Raji (cell line): ENCODE data around the gene TENT4A.

Experiments
- POLR2A ChIP-seq: IDR thresholded peaks from 2 replicates; pipeline ENCODE4 v1.6.1; 2011; ENCODE audit warnings: low read depth, low read length, control low read depth; ENCODE audit not compliant: insufficient read depth

Gene TENT4A

DNA sequence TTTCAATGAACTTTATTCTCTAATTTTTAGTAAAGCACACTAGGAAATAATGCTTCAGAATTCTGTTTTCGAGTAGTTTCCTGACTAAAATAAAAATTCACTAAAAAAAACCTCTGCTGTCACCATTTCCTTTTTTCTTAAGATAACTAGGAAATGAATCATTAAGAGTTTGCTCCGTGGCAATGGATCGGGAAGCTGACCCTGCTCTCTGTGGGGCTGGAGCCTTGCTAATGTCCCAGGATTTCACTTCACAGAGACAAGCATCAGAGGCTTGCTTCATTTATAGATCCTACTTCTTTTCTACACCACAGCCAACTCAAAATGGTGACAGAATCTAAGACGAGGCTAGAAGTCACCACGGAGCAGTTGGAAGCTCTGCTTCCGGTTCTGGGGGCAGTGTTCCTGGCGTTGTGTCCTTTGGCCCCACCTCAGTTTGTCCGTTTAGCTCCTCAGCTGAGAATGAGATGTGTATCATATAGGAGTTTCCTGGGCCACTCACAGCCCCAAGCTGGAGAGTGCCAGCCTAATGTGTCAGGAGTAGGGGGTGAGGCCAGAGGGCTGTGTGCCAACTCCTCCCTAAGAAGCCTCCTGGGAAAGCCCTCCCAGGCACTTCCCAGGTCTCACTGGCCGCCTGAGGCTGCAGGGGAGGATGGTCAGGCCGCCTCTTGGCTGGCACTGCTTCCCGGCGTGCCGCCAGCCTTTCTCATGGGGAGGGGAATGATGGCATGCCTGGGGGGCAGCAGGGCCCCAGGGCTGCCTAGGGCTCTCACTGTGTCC, 19.6 kb downstream of the TENT4A start:
- no peak for TF ChIP-seq POLR2A

GRCh38 chr5:6733411-6734242, 20.4 kb downstream of the TENT4A start:
- TF ChIP-seq POLR2A, result no peak

- no peak for TF ChIP-seq POLR2A
Observed at GRCh38 chr5:6734243-6734700, 21.0 kb downstream of the TENT4A start.

- TF ChIP-seq POLR2A, result no peak
Observed at GRCh38 chr5:6734781-6735180, 21.5 kb downstream of the TENT4A start.

GRCh38 chr5:6736106-6736505, 22.9 kb downstream of the TENT4A start:
- no peak for TF ChIP-seq POLR2A

DNA sequence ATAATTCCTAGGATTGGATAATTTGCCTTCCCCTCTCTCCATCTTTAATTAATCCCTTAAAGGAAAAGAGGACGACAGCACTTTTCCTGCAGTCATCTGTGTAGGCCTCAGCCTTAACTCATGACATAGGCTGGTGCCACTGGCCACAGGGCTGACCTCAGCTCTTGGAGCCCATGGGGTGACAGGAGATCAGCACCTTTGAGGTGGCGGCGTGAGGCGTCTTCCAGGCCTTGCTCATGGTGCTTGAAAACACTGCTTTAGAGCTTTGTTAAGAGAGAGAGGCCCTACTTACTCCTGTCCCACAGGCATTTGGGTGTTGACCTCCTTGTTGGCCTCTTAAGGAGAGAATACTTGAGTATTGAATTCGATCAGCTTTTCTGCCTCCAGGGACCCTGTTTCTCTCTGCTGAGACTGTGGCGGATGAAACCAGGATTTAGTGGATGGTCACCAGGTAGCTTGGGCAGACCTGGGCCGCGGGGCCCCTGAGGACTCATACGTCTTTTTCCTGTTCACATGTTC, 23.4 kb downstream of the TENT4A start:
- TF ChIP-seq POLR2A, result no peak

- no peak for TF ChIP-seq POLR2A
Observed at GRCh38 chr5:6737043-6737941, 24.1 kb downstream of the TENT4A start.

GRCh38 chr5:6739603-6740002, 26.4 kb downstream of the TENT4A start:
- TF ChIP-seq POLR2A, result no peak

GRCh38 chr5:6740586-6741150, 27.4 kb downstream of the TENT4A start:
- TF ChIP-seq POLR2A, result no peak

GRCh38 chr5:6742081-6742758, 29.0 kb downstream of the TENT4A start:
- no peak for TF ChIP-seq POLR2A

DNA sequence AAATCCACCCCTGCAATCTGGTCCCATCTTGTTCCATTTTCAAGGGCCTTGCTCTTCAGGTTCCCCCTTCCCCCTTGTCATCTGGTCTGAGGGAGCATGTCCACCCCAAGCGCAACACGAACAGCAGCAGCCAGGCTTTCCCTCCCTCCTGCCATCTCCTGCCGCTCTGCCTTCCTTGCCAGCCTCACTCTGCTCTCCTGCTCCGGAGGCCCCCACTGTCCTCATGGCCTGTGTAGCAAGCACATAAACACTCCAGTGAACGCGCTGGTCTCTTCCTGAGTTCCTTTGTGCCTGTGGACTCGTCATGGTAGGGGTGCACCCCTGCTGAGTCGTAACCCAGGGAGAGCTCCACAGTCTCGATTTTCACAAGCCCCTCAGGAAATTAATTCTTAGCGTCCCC, 29.9 kb downstream of the TENT4A start:
- TF ChIP-seq POLR2A, result no peak

DNA sequence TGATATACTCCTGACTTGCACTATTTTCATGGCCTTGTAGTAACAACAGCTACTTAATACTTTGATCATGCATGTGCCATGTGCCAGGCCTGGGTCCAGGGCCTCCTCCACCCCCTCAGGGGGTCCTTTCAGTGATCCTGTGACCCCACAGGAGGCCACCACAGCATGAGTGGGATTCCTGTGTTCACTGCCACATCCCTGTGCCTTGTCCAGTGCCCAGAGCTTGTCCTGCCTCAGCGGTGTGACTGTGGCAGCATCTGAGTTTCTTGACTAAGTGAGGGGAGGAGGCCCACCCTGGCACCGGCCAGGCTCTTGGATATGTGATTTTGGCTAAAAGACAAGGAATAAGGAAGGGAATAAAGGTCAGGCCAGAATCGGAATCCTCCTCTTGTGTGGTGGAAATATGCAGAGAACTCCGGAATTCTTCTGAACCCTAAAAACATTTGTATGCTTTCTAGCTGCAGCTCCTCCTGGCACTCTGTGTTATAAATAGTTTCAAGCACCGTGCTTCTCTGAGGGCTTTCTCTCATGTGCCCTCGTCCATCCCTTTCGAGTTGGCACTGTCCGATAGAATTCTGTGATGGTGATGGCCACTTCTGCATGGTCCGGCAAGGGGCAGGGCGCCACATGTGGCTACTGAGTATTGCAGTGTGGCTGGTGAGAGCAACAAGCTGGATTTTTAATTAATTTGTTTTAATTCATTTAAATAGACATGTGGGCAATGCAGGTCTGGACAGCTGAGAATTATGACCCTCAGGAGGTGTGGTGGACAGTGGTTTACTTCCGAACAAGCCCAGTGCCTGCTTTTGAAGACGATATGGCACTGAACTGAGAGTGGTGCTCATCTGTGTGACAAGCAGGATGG, 31.8 kb downstream of the TENT4A start:
- no peak for TF ChIP-seq POLR2A

DNA sequence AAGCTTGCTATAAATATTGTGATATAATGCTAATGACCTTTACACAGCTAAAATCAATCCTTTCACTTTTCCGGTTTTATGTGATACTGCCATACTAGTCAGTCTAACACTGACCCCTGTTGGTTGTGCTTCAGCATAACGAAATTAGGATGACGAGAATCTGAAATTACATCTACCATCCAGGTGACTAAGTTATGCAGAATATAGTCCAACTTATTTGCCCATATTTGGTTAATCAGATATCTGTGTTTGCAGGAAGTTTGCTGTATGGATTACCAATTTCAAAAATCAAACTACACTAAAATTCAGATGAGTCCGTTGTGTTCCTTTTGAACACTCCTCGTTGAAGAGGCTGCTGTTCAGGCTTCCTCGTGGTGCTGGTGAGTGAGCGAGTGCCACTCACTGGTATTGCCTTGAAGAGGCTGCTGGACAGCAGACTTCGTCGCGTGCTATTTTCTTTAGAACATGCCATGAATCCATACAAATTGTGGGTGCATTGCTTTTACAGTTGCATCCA, 32.5 kb downstream of the TENT4A start:
- no peak for TF ChIP-seq POLR2A
